Uterus (tissue), 4 donors: ENCODE data around the gene PKNOX2. TPM values are rescaled to one million over a fixed set of nuclear protein-coding genes. Genes with fewer than 3 reads are reported as not detected.

Experiments used
- DNase-seq, 2 donors: peaks; one replicate each; pipeline ENCODE4 v3.0.0-alpha.2; 2019 to 2020
- H3K27ac ChIP-seq, 2 donors: fragments of 200-600 bp; sonication (generic); 1 replicate in 1 of 2; 2 replicates in 1 of 2; pipeline ENCODE4 v1.5.1; 2016 to 2018
- H3K27me3 ChIP-seq, 2 donors: fragments of 200-600 bp; sonication (generic); one replicate each; pipeline ENCODE4 v1.5.1; 2018 to 2019; ENCODE audit warnings: control low read depth in 1 of 2
- H3K36me3 ChIP-seq, 2 donors: fragments of 200-600 bp; sonication (generic); one replicate each; pipeline ENCODE4 v1.5.1; 2019; ENCODE audit warnings: control low read depth in 1 of 2
- H3K4me1 ChIP-seq, 2 donors: fragments of 200-600 bp; sonication (generic); one replicate each; pipeline ENCODE4 v1.5.1; 2018 to 2019; ENCODE audit warnings: control low read depth in 1 of 2
- H3K4me3 ChIP-seq, 2 donors: fragments of 200-600 bp; sonication (generic); 1 replicate in 1 of 2; 2 replicates in 1 of 2; pipeline ENCODE4 v1.5.1; 2018 to 2019; ENCODE audit warnings: mild to moderate bottlenecking in 1 of 2
- H3K9me3 ChIP-seq, 2 donors: fragments of 200-600 bp; sonication (generic); one replicate each; pipeline ENCODE4 v1.5.1; 2019; ENCODE audit warnings: control low read depth in 1 of 2
- CTCF ChIP-seq, 4 experiments: fragments of 200-600 bp in 2 of 4; fragments of 450-650 bp in 2 of 4; sonication (generic) in 2 of 4; IDR thresholded peaks; one replicate each; pipeline ENCODE4 v1.5.1; 2016 to 2019; ENCODE audit warnings: antibody characterized with exemption in 4 of 4, mild to moderate bottlenecking in 2 of 4, moderate library complexity in 1 of 4
- POLR2A ChIP-seq, 2 donors: fragments of 450-650 bp; IDR thresholded peaks; one replicate each; pipeline ENCODE4 v1.6.1; 2016; ENCODE audit warnings: antibody characterized with exemption in 2 of 2, mild to moderate bottlenecking in 1 of 2, moderate library complexity in 1 of 2
- intact Hi-C: fragments of 100-400 bp; cut with DNase I; formaldehyde crosslinking; loops from one replicate; pipeline ENCODE4 v1.15.1; 2023; ENCODE audit warnings: low total_unique reads
- total RNA-seq, 4 donors: library from RNA; depleted of rRNA in 3 of 4; stranded (reverse); fragments of >200 nt in 3 of 4; gene quantifications; one replicate each; pipeline versions ENCODE4 v1.1.0 to v1.2.4, GENCODE V29; 2014 to 2023
- donor health status: DM: yes; HTN: yes; CAD: no.

The PKNOX2 gene
- total RNA-seq, 4 donors from 2014 or later = 0.29 to 22.7 (median 3.3) TPM

DNA sequence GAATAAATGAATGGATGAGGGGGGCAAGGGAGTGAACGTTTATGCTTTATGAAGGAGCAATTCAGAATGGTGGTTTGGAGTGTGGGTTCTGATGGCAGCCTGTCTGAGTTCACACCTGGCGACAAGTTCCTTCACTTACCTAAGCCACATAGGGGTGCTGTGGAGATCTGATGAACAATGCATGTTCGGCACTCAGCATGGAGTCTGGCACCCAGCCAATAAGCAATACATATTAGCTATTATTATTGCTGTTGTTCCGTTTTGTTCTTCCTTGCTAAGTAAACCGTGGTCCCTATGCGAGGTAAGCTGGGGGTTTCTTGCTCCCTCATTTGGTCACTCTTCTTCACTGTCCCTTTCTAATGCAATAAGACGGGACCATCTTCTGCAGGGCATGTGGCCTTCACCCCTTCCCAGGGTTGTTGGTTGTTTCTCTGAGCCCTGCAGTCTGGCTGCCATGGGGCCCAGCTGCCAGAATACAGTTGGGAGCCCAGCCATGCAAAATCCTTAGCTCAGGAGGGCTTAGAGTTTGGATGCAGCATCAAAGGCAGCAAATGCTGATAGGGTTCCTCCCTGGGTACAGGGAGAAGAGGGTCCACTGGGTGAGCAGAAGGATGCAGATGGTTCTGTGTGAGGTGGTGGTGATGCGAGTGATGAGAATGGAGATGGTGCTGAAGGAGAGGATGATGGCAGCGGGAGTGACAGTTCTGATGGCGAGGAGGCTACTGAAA is 6.4 kb upstream of the PKNOX2 start:
- Histone ChIP-seq H3K27ac (no peak overlapping the region), H3K9me3 (no peaks in the 10 kb centered on the region), H3K4me1 (no peaks in the 10 kb centered on the region), H3K4me3 (no peak overlapping the region), H3K27me3 (no peaks in the 10 kb centered on the region), H3K36me3 (no peaks in the 10 kb centered on the region)
- no peak for TF ChIP-seq POLR2A (IDR thresholded peaks at IDR 0.05)
- no peak for TF ChIP-seq CTCF (IDR thresholded peaks at IDR 0.05)
- no peak for DNase-seq
- intact Hi-C loops = no loop called here

DNA sequence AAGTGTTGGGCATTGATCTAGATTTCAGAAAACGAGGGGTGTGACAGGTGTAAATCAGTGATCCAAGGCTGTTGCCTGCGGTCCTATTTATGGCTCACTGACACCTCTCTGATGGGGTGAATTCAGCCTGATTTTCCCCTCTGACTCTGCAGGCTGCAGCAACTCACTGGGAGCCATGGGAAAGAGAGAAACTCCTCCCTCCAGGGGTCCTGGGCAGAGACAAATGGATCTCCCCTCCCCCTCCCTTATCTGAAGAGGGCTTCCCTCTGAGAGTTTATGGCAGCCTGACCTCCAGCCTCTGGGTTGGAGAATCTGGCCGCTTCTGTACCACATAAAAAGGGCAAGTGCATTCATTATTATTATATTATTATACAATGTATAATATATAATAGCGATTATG is 1.8 kb upstream of the PKNOX2 start:
- Histone ChIP-seq H3K27me3 (no peaks in the 10 kb centered on the region), H3K9me3 (no peaks in the 10 kb centered on the region), H3K4me3 (no peak overlapping the region), H3K36me3 (no peaks in the 10 kb centered on the region), H3K27ac (no peak overlapping the region), H3K4me1 (no peaks in the 10 kb centered on the region)
- no peak for DNase-seq
- no peak for TF ChIP-seq POLR2A (IDR thresholded peaks at IDR 0.05)
- TF ChIP-seq CTCF (IDR thresholded peaks at IDR 0.05) = no peak
- intact Hi-C loops = no loop called here

DNA sequence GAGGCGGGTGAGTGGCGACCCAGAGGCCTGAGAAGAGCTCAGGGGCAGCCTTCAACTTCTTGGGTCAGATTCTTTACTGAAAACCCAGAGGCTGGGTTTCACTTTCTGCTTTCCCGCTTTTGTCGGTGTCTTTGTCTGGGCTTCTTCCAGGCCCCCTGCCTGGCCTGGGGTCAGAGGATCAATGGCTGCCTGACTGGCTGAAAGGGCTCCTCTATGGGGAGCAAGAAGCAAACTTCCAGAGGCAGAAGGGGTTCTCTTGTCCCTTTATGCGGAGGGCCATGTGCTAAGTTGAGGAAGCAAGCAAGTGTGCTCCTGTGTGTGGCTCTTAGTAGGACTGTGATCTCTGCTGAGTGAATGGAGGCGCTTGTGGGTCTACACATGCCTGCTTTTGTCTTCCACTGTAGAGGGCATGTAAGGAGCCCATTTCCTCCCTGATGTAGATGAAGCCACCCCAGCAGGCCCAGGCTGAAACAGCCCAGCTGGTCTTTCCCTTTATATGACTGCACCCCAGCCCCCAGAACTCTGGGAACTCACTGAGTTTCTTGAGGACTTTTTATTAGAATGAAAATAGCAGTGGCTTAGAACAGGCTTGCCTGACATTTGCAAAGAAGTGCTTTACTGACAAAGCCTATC is 1.0 kb upstream of the PKNOX2 start:
- no peak overlapping the region for H3K4me3 ChIP-seq
- H3K36me3 ChIP-seq = no peaks in the 10 kb centered on the region
- H3K27ac ChIP-seq = peak overlapping the region; percentile 79 to 91
- DNase-seq = no peak
- intact Hi-C loops = no loop called here
- no peaks in the 10 kb centered on the region for H3K9me3 ChIP-seq
- no peaks in the 10 kb centered on the region for H3K27me3 ChIP-seq
- H3K4me1 ChIP-seq = no peaks in the 10 kb centered on the region
- no peak for TF ChIP-seq POLR2A (IDR thresholded peaks at IDR 0.05)
- TF ChIP-seq CTCF (IDR thresholded peaks at IDR 0.05) = no peak

GRCh38 chr11:125164091-125164421 is 495 bp upstream of the PKNOX2 start:
- H3K4me3 ChIP-seq = peak overlapping the region; percentile 55 to 83
- peak overlapping the region; percentile 79 to 91 for H3K27ac ChIP-seq
- no peaks in the 10 kb centered on the region for H3K9me3 ChIP-seq
- H3K36me3 ChIP-seq = no peaks in the 10 kb centered on the region
- DNase-seq = no peak
- no peaks in the 10 kb centered on the region for H3K27me3 ChIP-seq
- intact Hi-C loops = no loop called here
- TF ChIP-seq POLR2A (IDR thresholded peaks at IDR 0.05) (no peak), CTCF (IDR thresholded peaks at IDR 0.05) (no peak)
- H3K4me1 ChIP-seq = no peaks in the 10 kb centered on the region

DNA sequence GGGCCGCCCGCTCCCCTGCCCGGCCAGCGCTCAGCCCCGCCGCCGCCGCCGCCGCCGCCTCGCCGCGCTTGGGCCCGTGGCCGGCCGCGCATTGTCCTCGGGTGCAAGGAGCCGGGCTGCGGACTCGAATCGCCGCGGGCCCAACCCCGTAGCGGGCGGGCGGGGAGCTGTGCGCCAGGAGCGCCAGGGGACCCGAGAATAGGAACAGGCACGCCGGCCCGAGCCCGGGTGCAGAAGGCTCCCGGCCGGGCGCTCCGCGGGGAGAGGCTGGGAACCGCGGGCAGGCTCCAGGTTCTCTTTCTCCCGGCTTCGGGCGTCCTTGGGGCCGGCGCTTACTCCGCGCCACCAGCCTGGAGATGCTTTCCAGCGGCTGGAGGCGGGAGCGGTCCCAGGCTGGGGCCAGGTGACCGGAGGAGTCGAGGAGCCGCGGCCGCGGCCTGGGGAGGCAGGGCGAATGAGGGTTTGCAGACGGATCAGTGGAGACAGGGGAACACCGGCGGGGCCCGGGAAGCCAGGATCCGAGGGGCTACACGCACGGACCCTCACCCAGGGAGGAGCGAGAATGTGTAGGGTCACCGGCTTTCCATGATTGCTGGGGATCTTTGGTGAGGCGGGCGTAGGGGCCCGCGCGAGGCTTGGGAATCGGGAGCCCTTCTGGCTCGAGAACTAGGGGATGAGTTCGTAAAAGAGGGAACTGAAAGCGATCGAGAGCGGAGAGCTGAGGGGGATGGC is 726 bp downstream of the PKNOX2 start:
- Histone ChIP-seq H3K4me3 (peak overlapping the region; percentile 55 to 83), H3K27me3 (no peaks in the 10 kb centered on the region), H3K9me3 (no peaks in the 10 kb centered on the region), H3K36me3 (no peaks in the 10 kb centered on the region), H3K4me1 (no peaks in the 10 kb centered on the region), H3K27ac (peak overlapping the region; percentile 79 to 91)
- intact Hi-C loops = loop anchor here (5.0 kb wide), 1 partner anchor 182 kb away; no protein-coding TSS in a partner anchor
- TF ChIP-seq POLR2A (IDR thresholded peaks at IDR 0.05) (no peak), CTCF (IDR thresholded peaks at IDR 0.05) (no peak)
- DNase-seq = peak in 1 of 2 donors; percentile 45
